Epidermal melanocyte (primary cell): Measurements from ENCODE around the gene NEFH.
"Not testable (repeated sequence)": the region's sequence is repeated elsewhere in the genome, so short reads cannot be mapped to it uniquely, and the experiment has no call there.

Source experiments
- DNase-seq: peaks from one replicate; pipeline ENCODE4 v3.0.0; 2011; ENCODE audit warnings: low spot score; ENCODE audit not compliant: insufficient read length

NEFH gene, protein sequence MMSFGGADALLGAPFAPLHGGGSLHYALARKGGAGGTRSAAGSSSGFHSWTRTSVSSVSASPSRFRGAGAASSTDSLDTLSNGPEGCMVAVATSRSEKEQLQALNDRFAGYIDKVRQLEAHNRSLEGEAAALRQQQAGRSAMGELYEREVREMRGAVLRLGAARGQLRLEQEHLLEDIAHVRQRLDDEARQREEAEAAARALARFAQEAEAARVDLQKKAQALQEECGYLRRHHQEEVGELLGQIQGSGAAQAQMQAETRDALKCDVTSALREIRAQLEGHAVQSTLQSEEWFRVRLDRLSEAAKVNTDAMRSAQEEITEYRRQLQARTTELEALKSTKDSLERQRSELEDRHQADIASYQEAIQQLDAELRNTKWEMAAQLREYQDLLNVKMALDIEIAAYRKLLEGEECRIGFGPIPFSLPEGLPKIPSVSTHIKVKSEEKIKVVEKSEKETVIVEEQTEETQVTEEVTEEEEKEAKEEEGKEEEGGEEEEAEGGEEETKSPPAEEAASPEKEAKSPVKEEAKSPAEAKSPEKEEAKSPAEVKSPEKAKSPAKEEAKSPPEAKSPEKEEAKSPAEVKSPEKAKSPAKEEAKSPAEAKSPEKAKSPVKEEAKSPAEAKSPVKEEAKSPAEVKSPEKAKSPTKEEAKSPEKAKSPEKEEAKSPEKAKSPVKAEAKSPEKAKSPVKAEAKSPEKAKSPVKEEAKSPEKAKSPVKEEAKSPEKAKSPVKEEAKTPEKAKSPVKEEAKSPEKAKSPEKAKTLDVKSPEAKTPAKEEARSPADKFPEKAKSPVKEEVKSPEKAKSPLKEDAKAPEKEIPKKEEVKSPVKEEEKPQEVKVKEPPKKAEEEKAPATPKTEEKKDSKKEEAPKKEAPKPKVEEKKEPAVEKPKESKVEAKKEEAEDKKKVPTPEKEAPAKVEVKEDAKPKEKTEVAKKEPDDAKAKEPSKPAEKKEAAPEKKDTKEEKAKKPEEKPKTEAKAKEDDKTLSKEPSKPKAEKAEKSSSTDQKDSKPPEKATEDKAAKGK

DNA sequence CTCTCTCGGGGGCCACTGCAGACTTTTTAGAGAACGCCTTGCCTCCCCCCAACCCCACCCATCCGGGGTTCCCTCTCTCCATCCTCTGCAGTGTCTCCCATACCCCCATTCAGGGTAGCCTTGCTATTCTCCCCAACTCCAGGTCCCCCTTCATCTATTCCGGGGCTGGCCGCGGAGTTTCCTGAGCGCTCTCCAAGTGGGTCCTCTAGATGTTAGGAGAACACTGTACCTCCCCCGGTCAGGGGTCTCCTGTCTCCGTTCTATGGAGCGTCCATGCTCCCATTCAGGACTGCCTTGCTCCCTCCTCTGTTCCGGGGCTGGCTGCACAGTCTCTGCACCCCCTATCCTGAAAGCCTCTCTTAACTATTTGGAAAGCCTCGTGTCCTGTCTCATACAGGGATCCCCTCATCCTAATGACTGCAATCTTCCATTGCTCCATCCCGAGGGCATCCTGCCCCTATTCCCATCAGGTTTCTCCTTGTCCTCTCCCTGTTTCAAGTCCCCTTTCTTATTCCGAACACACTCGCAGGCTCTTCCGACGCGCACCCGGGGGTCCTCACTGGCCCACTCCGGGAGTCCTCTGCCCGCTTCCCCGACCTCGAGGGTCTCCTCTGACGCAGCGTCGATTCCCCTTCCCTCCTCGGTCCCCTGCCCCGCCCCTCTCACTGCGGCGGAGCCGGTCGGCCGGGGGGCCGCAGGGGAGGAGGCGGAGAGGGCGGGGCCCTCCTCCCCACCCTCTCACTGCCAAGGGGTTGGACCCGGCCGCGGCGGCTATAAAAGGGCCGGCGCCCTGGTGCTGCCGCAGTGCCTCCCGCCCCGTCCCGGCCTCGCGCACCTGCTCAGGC is at the start of gene NEFH:
TSS of gene NEFH (plus strand) at position 802 of the 845 bp plus-strand sequence. CDS start 45 bp downstream, outside the sequence.
- peak; percentile 19 for DNase-seq

DNA sequence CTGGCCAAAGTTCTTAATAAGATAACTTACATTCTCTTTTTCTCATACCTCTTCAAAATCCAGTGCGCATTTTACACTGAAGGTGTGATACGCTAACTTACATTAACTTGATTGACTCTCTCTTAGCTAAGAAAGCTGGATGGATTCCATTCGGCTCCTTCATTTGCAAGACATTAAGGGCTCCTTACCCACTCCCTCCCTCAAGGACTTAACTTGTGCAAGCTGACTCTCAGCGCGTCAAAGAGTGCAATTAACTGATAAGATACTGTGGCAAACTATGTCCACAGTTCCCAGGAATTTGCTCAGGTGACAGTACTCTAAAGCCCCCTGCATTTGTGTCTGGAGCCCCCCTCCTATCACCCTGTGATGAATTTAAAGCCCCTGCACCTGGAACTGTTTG is 48.0 kb upstream of the NEFH start:
- no peak for DNase-seq

DNA sequence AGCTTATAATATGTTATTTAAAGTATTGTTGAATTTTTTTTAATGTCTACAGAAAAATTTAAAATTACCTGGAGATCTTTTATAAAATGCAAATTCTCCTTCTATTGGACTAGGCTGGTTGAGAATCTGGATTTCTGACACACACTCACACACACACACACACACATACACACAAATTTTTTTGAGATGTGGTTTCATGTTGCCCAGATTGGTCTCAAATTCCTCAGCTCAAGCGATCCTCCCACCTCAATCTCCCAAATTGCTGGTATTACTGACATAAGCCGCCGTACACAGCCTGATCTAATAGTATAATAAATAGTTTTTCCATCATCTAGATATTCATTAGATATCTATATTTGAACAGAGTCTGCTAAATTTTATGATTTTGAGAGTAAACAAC is 46.2 kb upstream of the NEFH start:
- no peak for DNase-seq

DNA sequence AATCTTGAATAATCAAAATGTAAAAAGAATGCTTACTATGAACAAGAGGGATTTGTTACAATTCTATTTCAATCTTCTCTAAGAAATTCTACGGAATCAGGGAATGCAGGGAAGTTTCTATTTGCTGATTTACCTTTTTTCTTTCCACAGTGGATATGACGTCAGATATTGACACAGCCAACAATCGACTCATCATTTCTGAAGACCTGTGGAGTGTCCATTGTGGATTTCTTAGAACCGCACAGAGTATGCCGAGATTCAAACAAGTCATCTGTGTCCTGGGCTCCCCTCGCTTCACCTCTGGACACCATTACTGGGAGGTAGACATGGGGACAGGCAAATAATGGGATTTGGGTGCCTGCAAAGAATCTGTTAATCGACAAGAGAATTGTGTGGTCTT is 45.7 kb upstream of the NEFH start:
- DNase-seq = no peak

DNA sequence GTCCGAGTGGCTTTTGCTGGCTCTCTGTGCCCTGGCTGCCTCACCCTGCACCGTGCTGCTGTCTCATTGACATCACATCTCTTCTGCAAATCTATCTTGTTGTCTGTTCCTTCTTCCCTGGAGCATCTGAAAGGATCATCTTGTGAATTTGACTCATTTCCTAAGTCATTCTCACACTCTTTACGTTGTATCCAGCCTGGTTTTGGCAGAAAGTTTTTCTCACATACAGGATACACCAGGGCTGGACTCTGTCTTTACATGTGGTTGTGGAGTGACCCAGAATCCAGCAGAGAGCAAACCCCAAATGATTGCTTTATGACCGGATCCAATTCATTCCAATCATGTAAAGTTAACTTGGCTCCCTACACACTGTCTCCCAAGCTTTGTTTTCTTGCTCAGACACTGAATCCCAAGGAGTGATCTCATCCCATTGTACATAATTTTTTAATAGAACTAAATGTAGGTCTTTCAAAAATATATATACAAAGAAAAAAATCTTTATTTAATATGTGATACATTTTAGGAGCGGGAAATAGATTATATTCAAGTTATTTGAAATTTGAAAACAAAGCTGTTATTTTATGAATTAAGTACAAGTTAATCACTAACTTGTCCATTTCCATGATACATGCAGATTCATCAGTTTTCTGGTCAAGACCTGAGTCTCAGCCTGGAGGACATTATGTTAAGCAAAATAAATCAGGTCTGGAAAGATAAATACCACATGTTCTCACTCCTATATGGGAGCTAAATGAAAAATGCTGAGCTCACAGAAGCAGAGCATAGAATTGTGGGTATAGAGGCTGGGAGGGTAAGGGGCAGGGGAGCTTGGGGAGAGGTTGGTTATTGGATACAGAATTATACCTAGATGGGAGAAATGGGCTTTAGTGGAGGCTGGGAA is 44.5 kb upstream of the NEFH start:
- DNase-seq = no peak

DNA sequence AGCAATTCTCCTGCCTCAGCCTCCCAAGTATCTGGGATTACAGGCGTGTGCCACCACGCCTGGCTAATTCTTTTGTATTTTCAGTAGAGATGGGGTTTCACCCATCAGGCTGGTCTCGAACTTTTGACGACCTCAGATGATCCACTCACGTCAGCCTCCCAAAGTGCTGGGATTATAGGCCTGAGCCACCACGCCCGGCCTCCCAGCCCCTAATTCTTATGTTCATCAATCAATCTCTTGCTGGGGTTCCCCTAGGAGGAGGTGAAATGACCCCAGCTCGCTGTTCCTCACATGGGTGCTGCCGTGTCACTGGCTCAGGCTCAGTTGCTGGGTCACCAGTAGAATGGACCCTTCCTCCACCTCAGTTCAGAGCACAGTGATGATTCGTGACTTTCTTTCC is 41.7 kb upstream of the NEFH start, which contains the start of gene RFPL1:
TSS of gene RFPL1 (plus strand) at position 301 of the 400 bp plus-strand sequence.
- DNase-seq = not testable (repeated sequence)

DNA sequence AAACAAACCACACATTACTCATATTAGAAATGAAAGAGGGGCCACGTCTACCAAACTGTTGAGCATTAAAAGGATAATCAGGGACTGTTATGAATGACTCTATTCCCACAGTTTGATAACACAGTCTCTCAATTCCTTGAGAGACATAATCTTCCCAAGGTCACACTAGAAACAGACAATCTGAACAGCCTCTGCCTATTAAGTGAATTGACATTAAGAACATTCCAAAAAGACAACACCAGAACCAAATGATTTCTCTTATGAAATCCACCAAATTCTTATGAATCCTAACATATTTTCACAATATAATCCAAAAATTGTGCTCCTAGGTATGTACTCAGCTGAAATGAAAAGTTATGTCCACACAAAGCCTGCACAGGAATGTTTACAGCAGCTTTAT is 37.0 kb upstream of the NEFH start:
- DNase-seq = no peak

DNA sequence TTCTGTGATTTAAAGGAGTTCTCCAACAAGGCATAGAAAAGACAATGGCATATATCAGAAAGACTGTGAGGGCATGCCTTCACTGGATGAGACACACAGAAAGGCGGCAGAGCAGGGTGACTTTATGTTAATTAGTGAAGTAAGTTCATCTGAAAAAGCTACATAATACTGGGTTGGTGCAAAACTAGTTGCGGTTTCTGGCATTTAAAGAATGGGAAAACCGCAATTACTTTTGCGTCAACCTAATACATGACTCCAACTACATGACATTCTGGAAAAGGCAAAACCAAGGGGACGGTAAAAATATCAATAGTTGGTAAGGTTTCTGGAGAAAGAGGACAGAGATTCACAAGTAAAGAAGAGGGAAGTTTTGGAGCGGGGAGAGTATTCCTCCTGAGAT is 36.6 kb upstream of the NEFH start:
- DNase-seq = no peak

DNA sequence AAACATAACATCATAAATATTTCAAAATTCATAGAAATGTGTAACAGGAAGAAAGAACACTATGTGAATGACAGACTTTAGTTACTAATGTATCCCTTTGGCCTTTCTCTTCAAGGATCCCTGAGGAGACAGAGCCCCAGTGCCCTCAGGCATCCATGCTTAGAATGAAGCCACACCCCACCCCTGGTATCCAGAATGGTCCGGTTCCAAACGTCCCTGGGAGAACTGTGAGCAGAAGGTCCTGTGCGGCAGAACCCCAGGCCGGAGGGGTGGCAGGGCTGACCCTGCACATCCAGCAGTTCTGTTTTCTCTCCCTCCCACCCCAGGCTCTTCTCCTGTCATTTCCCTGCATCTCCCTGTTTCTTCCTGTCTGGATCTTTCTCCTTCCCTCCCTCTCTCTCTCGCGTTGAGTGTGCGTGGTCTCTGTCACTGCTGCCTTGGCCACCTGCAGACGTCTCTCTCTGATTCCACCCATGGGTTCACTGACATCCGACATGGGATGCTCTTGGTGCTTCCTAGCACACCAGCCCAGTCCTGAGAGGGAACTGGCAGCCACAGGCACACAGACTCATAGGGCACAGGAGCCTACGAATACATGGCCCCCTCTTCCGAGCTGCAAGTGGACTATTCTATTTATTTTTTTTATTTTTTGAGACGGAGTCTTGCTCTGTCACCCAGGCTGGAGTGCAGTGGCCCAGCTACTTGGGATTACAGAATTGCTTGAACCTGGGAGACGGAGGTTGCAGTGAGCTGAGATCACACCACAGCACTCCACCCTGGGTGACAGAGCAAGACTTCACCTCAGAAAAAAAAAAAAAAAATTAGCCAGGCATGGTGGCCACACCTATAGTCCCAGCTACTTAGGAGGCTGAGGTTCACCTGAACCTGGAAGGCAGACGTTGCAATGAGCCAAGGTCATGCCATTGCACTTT is 35.9 kb upstream of the NEFH start:
- no peak for DNase-seq

DNA sequence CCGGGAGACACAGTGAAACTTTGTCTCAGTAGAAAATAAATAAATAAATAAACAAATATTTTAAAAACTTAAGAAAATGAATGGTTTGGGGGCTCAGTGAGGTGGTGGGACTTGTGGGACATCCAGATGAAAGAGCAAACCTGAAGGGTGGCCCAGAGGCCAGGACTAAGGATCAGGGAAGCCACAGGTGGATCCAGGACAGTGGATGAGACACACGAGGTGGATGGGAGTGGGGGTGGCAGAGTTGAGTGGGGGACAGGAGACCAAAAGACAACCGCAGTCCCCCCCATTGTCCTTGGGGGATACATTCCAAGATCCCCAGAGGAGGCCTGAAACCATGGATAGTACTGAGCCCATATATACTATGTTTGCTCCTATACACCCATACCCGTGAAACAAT is 34.5 kb upstream of the NEFH start:
- no peak for DNase-seq

DNA sequence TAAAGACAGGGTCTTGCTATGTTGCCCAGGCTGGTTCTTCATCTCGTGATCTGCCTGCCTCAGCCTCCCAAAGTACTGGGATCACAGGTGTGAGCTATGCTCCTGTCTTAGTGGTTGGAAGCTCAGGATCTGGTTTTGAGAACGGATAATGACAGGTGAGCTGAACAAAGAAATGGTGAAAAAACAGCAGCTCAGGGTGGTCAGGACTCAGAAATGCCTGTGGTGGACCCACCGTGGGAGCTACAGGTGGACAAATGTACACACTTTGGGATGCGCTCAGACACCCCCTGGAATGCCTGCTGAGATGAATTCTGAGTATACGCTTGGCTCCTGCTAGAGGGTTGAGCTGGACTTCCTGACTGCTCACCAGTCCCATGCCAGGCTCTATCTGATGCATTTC is 32.1 kb upstream of the NEFH start:
- DNase-seq = no peak

DNA sequence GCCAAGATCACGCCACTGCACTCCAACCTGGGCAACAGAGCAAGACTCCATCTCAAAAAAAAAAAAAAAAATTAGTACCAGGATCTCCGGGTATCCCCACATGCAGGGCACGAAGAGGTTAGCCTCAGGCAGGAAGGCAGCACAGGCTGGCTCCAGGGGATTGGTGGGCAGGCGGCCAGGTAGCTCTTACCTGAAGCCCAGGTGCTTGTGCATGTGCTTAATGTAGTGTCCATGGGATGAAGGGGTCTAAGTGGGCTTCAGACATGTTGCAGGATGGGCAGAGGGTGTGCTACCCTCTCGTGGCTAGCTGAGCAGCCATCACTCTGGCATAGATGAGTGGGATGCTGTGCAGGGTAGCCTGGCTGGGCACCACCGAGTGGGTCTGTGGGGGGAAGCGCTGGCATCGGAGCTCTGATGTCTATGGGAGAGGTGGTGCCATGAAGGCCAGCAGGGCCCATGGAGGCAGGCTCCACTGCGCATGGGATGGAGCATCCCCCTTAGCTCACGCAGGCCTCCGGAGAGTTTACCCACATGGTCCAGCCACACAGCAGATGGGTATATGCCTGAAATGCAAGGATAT is 30.6 kb upstream of the NEFH start:
- no peak for DNase-seq

DNA sequence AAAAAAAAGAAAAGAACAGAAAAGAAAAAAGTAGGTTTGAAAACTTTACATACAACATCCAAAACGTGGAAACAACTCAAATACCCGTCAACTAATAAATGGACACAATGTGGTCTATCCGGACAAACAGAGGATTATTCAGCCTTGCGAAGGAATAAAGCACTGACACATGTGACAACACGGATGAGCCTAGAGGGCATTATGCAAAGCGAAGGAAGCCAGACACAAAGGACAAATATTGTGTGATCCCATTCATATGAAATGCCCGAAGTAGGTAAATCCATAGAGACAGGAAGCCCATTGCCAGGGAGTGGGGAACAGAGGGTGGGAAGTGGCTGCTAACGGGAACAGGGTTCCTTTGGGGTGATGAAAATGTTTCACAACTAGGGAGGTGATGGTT is 29.8 kb upstream of the NEFH start:
- DNase-seq = no peak

DNA sequence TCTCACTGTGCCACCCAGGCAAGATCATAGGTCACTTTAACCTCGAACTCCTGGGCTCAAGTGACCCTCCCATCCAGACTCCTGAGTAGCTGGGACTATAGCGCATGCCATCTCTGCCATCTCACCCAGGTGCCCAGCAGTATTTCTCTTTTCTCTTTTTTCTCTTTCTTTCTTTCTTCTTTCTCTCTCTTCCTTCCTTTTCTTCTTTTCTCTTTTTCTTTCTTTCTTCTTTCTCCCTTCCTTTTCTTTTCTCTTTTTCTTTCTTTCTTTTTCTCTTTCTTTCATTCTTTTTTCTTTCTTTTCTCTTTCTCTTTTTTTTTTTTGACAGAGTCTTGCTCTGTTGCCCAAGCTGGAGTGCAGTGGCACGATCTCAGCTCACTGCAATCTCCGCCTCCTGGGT is 28.2 kb upstream of the NEFH start:
- no peak for DNase-seq

DNA sequence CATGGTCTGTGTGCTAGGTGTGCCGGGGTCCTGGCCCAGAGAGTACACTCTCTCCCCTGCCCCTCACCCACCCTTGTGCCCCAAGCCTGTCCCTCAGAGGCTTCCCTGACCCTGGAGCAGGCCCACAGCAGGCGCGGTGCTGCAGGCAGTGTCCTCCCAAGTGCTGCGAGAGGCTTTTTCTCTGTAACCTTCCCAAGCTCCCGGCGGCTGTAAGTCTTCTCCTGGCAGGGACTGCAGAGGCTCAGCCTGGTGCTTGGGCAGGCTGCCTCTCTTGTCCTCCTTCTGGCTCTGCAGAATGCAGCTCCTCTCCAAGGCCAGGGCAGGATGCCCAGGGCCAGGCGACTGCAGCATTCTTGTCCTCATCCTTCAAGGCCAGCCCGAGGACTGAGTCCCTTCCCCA is 25.7 kb upstream of the NEFH start:
- DNase-seq = no peak

DNA sequence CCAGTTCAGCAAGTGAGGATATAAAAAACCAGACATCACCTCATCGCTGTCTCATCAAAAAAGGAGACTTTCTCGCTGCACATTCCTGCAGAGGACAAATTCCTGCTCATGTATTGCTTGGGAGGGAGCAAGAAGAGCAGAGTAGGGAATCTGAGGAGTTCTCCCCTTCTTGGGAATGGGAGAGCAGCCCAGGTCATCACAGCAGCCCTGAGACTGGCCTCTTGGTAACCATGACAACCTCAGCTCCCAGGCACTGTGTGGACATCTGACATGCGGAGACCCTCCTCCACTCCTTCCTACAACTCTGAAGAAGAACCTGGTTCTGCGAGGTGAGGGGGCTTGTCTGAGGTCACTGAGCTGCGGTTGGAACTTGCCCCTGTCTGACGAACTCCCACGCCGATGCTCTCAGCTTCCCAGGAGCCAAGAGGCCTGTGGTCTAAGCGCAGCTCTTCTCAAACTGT is 23.8 kb upstream of the NEFH start:
- DNase-seq = no peak

DNA sequence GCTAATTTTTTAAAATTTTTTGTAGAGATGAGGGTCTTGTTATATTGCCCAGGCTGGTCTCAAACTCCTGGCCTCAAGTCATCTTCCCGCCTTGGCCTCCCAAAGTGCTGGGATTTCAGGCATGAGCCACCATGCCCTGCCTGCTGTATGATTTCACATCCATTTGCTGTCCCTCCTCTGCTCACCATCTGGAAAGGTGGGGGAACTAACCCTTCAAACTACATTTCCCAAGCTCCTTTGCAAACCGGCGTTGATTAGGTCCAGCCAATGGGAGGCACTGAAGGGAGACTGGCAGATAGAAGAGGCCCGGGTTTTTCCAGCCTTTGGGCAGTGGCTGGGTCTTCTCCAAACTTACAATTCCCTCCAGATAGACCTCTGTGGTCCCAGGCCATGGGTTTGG is 22.3 kb upstream of the NEFH start:
- DNase-seq = no peak

DNA sequence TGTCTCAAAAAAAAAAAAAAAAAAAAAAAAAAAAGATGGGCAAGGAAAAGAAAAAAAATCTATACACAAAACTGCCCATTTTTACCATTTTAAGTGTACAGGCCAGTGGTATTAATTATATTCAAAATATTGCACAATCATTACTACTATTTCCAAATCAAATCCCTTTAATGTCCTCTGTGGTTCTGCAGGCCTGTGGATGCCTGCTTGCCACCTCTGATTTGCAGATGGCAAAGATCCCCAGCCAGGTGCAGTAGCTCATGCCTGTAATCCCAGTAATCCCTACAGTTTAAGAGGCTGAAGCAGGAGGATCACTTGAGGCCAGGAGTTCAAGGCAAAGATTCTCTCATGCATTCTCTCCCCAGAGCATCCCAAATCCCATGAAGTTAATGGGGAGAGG is 21.5 kb upstream of the NEFH start:
- DNase-seq = no peak

DNA sequence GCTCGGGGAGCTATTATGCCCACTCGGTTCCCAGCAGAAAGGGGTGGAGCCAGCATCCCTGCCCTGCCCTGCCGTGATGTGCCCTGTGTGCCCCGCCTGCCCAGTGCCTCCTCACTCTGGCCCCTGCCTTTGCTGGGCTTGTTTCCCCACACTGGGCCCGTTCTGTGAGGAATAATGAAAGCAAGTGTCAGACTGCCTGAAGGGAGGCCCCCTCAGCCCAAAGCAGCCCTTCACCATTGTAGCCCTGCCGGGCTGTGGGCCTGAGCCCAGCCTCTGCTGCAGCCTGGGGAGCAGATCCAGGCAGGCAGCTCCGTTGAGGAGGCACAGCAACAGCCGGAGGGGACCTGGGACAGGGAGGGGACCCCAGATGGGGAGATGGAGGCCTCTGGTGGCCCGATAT is 20.2 kb upstream of the NEFH start:
- no peak for DNase-seq
